BE2C (cell line): ENCODE measurements around the gene STOX2.
"Not testable (repeated sequence)": the region's sequence is repeated elsewhere in the genome, so short reads cannot be mapped to it uniquely, and the experiment has no call there.

Source experiments
- DNase-seq: peaks from one replicate; pipeline ENCODE4 v3.0.0-alpha.2; 2020
- H3K27me3 ChIP-seq: fragments of 250-450 bp; sonication (Bioruptor Pico); 2 replicates; pipeline ENCODE4 v1.5.1; 2020; ENCODE audit warnings: mild to moderate bottlenecking
- H3K36me3 ChIP-seq: fragments of 250-450 bp; sonication (Bioruptor Pico); 2 replicates; pipeline ENCODE4 v1.5.1; 2020; ENCODE audit warnings: mild to moderate bottlenecking
- H3K4me1 ChIP-seq: fragments of 250-450 bp; sonication (Bioruptor Pico); 2 replicates; pipeline ENCODE4 v1.5.1; 2020
- H3K4me3 ChIP-seq: 2 replicates; pipeline ENCODE4 v1.5.1; 2011; ENCODE audit warnings: low read depth, low read length
- H3K9me3 ChIP-seq: fragments of 250-450 bp; sonication (Bioruptor Pico); 2 replicates; pipeline ENCODE4 v1.5.1; 2020
- CTCF ChIP-seq: IDR thresholded peaks from 2 replicates; pipeline ENCODE4 v1.5.1; 2012; ENCODE audit warnings: mild to moderate bottlenecking, low read depth, low read length

STOX2 gene

DNA sequence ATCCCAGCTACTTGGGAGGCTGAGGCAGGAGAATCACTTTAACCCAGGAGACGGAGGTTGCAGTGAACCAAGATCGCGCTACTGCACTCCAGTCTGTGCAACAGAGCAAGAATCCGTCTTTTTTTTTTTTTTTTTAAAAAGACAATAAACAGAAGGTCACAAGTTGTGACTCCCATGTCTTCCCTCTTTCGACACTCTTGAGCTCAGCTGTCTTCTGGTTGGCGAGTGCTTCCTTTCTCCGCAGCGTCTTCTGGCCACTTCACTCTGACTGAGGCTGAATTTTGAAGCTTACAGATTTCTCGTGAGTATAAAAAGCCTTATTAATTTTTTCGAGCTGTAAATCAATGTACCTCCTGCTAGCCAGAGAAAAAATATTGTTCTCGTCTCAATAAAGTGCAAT, 124.9 kb downstream of the STOX2 start:
- no peaks in the 10 kb centered on the region for H3K27me3 ChIP-seq
- no peaks in the 10 kb centered on the region for H3K4me1 ChIP-seq
- DNase-seq = no peak
- no peak for TF ChIP-seq CTCF
- no peak overlapping the region for H3K4me3 ChIP-seq
- H3K9me3 ChIP-seq = no peaks in the 10 kb centered on the region
- no peaks in the 10 kb centered on the region for H3K36me3 ChIP-seq

- Histone ChIP-seq H3K27me3 (no peaks in the 10 kb centered on the region), H3K36me3 (no peaks in the 10 kb centered on the region), H3K4me1 (no peaks in the 10 kb centered on the region), H3K9me3 (no peaks in the 10 kb centered on the region), H3K4me3 (no peak overlapping the region)
- DNase-seq = no peak
- TF ChIP-seq CTCF = no peak
These were observed 125.7 kb downstream of the STOX2 start for GRCh38 chr4:184030764-184031163.

- DNase-seq = no peak
- TF ChIP-seq CTCF = no peak
- Histone ChIP-seq H3K4me1 (no peaks in the 10 kb centered on the region), H3K9me3 (no peaks in the 10 kb centered on the region), H3K4me3 (no peak overlapping the region), H3K36me3 (no peaks in the 10 kb centered on the region), H3K27me3 (no peaks in the 10 kb centered on the region)
These were observed 127.0 kb downstream of the STOX2 start for GRCh38 chr4:184032091-184032490.

GRCh38 chr4:184039963-184040383, 134.9 kb downstream of the STOX2 start:
- Histone ChIP-seq H3K4me1 (no peaks in the 10 kb centered on the region), H3K4me3 (no peak overlapping the region), H3K9me3 (no peaks in the 10 kb centered on the region), H3K36me3 (no peaks in the 10 kb centered on the region), H3K27me3 (no peaks in the 10 kb centered on the region)
- no peak for DNase-seq
- no peak for TF ChIP-seq CTCF

DNA sequence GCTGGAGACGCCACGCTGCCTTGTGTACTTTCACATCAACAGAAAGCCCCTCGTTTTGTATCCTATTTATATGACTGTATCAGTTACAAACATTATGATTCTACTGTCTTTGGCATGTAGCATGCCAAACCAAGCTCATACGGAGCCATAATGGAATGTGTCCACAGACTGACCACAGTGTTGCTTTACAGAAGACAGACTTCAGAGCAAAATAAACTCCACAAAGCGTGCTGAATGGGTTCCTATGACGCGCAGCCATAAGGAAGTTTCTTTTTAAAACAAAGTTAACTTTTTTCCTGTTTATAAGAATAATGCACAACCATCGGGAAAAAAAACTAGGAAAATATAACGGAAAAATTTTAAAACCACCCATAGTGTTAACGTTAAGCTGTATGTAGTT, 136.0 kb downstream of the STOX2 start:
- TF ChIP-seq CTCF = no peak
- Histone ChIP-seq H3K4me1 (no peaks in the 10 kb centered on the region), H3K9me3 (no peaks in the 10 kb centered on the region), H3K4me3 (no peak overlapping the region), H3K27me3 (no peaks in the 10 kb centered on the region), H3K36me3 (no peaks in the 10 kb centered on the region)
- no peak for DNase-seq

- H3K9me3 ChIP-seq = 0 out of 2 replicates have a peak, but pooled peaks cover 2% of the 10 kb centered on the region
- no peak for TF ChIP-seq CTCF
- H3K4me1 ChIP-seq = no peaks in the 10 kb centered on the region; the same call in 1 of the 2 replicates
- no peak for DNase-seq
- H3K36me3 ChIP-seq = no peaks in the 10 kb centered on the region
- no peak overlapping the region for H3K4me3 ChIP-seq
- no peaks in the 10 kb centered on the region for H3K27me3 ChIP-seq
These were observed 141.0 kb downstream of the STOX2 start for GRCh38 chr4:184046148-184046547.

- not testable (repeated sequence) for H3K4me3 ChIP-seq, H3K27me3 ChIP-seq, DNase-seq, H3K4me1 ChIP-seq, H3K9me3 ChIP-seq, H3K36me3 ChIP-seq
These were observed 146.2 kb downstream of the STOX2 start for GRCh38 chr4:184051262-184051661.
